LNCaP clone FGC (cell line): ENCODE data around the gene GAB2.
"Not testable (repeated sequence)": the region's sequence is repeated elsewhere in the genome, so short reads cannot be mapped to it uniquely, and the experiment has no call there.

Experiments used
- DNase-seq: peaks from one replicate; pipeline ENCODE4 v3.0.0-alpha.2; 2011; ENCODE audit warnings: low read depth
- H3K4me3 ChIP-seq: 2 replicates; pipeline ENCODE4 v1.5.1; 2011; ENCODE audit warnings: mild to moderate bottlenecking, low read depth, low read length, control low read depth
- CTCF ChIP-seq: IDR thresholded peaks from 2 replicates; pipeline ENCODE4 v1.5.1; 2012; ENCODE audit warnings: mild to moderate bottlenecking; ENCODE audit not compliant: control insufficient read depth, insufficient read depth; ENCODE audit errors: extremely low read depth

The GAB2 gene

GRCh38 chr11:78234006-78234405 is 183.6 kb downstream of the GAB2 start:
- TF ChIP-seq CTCF: no peak
- no peak overlapping the region for H3K4me3 ChIP-seq
- no peak for DNase-seq

- not testable (repeated sequence) for DNase-seq, H3K4me3 ChIP-seq
Measured at GRCh38 chr11:78233046-78233445, 184.6 kb downstream of the GAB2 start.

- no peak overlapping the region for H3K4me3 ChIP-seq
- DNase-seq: no peak
- no peak for TF ChIP-seq CTCF
Measured at GRCh38 chr11:78231962-78232501, 185.6 kb downstream of the GAB2 start.

GRCh38 chr11:78230161-78230877 is 187.3 kb downstream of the GAB2 start:
- H3K4me3 ChIP-seq: no peak overlapping the region
- DNase-seq: no peak
- no peak for TF ChIP-seq CTCF

GRCh38 chr11:78229106-78229505 is 188.5 kb downstream of the GAB2 start:
- TF ChIP-seq CTCF: no peak
- H3K4me3 ChIP-seq: no peak overlapping the region
- DNase-seq: no peak

- peak; percentile 71 for TF ChIP-seq CTCF
- DNase-seq: peak; percentile 18
- no peak overlapping the region for H3K4me3 ChIP-seq
Measured at GRCh38 chr11:78228467-78228866, 189.2 kb downstream of the GAB2 start.

GRCh38 chr11:78227921-78228320 is 189.7 kb downstream of the GAB2 start:
- DNase-seq: no peak
- no peak for TF ChIP-seq CTCF
- H3K4me3 ChIP-seq: no peak overlapping the region
